ENCODE measurements around the gene DCTN3.

DCTN3 gene

DNA sequence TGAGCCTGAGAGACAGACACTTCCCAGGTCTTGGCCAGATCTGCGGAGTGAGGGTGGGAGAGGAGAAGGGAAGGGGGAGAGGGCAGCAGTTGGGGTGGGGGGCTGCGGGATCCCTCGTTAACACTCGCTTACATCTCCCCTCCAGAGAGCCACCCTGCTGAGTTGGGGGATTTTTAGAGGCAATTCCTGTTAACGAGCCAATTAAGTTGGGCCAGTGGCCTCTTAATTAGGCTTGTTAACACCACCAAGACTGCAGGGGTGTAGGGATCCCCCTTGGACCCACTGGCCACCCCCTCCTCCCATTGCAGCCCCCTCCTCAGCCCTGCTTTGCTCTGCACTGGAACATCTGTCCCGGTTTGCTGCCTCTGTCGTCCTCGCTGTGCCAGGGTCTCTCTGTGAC lies 54.4 kb downstream of the DCTN3 start:
- no peaks in the 10 kb centered on the region for H3K36me3 ChIP-seq (ENCODE audit: insufficient read depth, low read length)
- H3F3A ChIP-seq (ENCODE audit: low read depth): no peaks in the 10 kb centered on the region
- H4K20me1 ChIP-seq (ENCODE audit: insufficient read depth, low read length, poor library complexity, severe bottlenecking): no peaks in the 10 kb centered on the region
- TF ChIP-seq CTCF (conservative IDR thresholded peaks at IDR 0.05; ENCODE audit: low read length): no peak
- TF ChIP-seq EZH2phosphoT487 (IDR thresholded peaks at IDR 0.05; ENCODE audit: borderline replicate concordance): no peak
- H3K4me2 ChIP-seq (ENCODE audit: low read depth, low read length, poor library complexity, severe bottlenecking): no peak overlapping the region
- no peaks in the 10 kb centered on the region for H3K9me3 ChIP-seq (ENCODE audit: insufficient read depth, low read depth, low read length)
- no peaks in the 10 kb centered on the region for H3K27me3 ChIP-seq (ENCODE audit: insufficient read depth, low read length, poor library complexity, severe bottlenecking)
- no peak overlapping the region for H3K9ac ChIP-seq (ENCODE audit: low read depth, low read length, poor library complexity, severe bottlenecking)
- no peaks in the 10 kb centered on the region for H3K9me2 ChIP-seq (replicated peaks; ENCODE audit: low read depth, low read length)
- H2AFZ ChIP-seq (ENCODE audit: low read length): no peak overlapping the region
- no peak overlapping the region for H3K4me3 ChIP-seq (ENCODE audit: low read length, poor library complexity, severe bottlenecking)
- no peaks in the 10 kb centered on the region for H3K4me1 ChIP-seq (ENCODE audit: insufficient read depth, low read length, poor library complexity, severe bottlenecking)
- no peaks in the 10 kb centered on the region for H3K79me2 ChIP-seq (ENCODE audit: insufficient read depth, low read length)

DNA sequence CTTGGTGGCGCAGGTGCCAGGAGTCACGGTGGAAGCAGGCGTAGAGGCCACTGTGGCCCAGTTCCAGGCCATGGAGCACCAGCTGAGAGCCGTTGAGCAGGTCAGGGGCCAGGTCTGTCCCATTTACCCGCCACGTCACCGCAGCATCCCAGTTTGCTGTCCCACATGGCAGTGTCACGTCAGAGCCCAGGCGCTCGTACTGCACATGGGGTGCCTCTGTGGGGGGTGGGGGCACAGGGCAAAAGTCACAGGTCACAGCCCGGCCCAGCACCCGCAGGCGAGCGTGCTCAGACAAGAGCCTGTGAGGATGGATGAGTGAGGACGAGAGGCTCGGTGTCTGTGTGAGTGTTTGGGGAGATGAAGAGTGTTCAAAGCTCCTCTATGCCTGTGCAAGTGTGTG lies 55.7 kb downstream of the DCTN3 start:
- Histone ChIP-seq H4K20me1 (ENCODE audit: insufficient read depth, low read length, poor library complexity, severe bottlenecking) (no peaks in the 10 kb centered on the region), H3K9me3 (ENCODE audit: insufficient read depth, low read depth, low read length) (no peaks in the 10 kb centered on the region), H3K27me3 (ENCODE audit: insufficient read depth, low read length, poor library complexity, severe bottlenecking) (no peaks in the 10 kb centered on the region), H3K36me3 (ENCODE audit: insufficient read depth, low read length) (no peaks in the 10 kb centered on the region), H3K4me2 (ENCODE audit: low read depth, low read length, poor library complexity, severe bottlenecking) (no peak overlapping the region), H3K4me1 (ENCODE audit: insufficient read depth, low read length, poor library complexity, severe bottlenecking) (no peaks in the 10 kb centered on the region), H3F3A (ENCODE audit: low read depth) (no peaks in the 10 kb centered on the region), H3K9me2 (replicated peaks; ENCODE audit: low read depth, low read length) (no peaks in the 10 kb centered on the region), H3K9ac (ENCODE audit: low read depth, low read length, poor library complexity, severe bottlenecking) (no peak overlapping the region), H3K79me2 (ENCODE audit: insufficient read depth, low read length) (no peaks in the 10 kb centered on the region), H3K4me3 (ENCODE audit: low read length, poor library complexity, severe bottlenecking) (no peak overlapping the region), H2AFZ (ENCODE audit: low read length) (no peak overlapping the region)
- TF ChIP-seq EZH2phosphoT487 (IDR thresholded peaks at IDR 0.05; ENCODE audit: borderline replicate concordance) (no peak), CTCF (conservative IDR thresholded peaks at IDR 0.05; ENCODE audit: low read length) (no peak)
